Measurements from ENCODE around the gene ZFHX2. TPM values are rescaled to one million over a fixed set of nuclear protein-coding genes. Genes with fewer than 3 reads are reported as not detected.

ZFHX2 gene
- polyA plus RNA-seq, 1 donor (not counting 4 experiments of a cell fraction or from before 2014, with no cell fraction given) = 0.18 TPM

- Histone ChIP-seq H4K20me1 (ENCODE audit: control insufficient read depth, extremely low read depth, insufficient read depth, low read length) (no peaks in the 10 kb centered on the region), H3K27me3 (ENCODE audit: control insufficient read depth, extremely low read depth, insufficient read depth, low read length) (peaks cover 6% of the 10 kb centered on the region), H3K27ac (ENCODE audit: control insufficient read depth, insufficient read depth, low read length) (no peak overlapping the region), H2AFZ (ENCODE audit: control insufficient read depth, low read length) (no peak overlapping the region), H3K9me3 (ENCODE audit: control insufficient read depth, low read depth, low read length) (no peaks in the 10 kb centered on the region), H3K4me3 (ENCODE audit: control insufficient read depth in 2 of 3, extremely low read depth in 1 of 3, insufficient read depth in 2 of 3, low read depth in 1 of 3, low read length in 3 of 3) (no peak overlapping the region), H3K36me3 (ENCODE audit: control insufficient read depth in 2 of 2, extremely low read depth in 1 of 2, insufficient read depth in 2 of 2, low read length in 2 of 2) (no peaks in the 10 kb centered on the region), H3K4me2 (ENCODE audit: control insufficient read depth, extremely low read depth, insufficient read depth, low read depth, low read length) (no peak overlapping the region), H3K9me1 (ENCODE audit: control insufficient read depth, extremely low read depth, insufficient read depth, low read length) (no peaks in the 10 kb centered on the region), H3K4me1 (ENCODE audit: control insufficient read depth, extremely low read depth, insufficient read depth, low read length) (no peaks in the 10 kb centered on the region), H3K79me2 (ENCODE audit: control insufficient read depth, insufficient read depth, low read length) (no peaks in the 10 kb centered on the region), H3K9ac (ENCODE audit: control insufficient read depth, extremely low read depth, insufficient read depth, low read length) (no peak overlapping the region)
- no peak for FAIRE-seq
- dilution Hi-C loops (cut with MboI; ENCODE audit: extremely low pct_ligation_motif_present, low sequenced_read_pairs) = no loop called here
- TF ChIP-seq EZH2 (IDR thresholded peaks at IDR 0.05; ENCODE audit: low read length) (no peak), CTCF (optimal IDR thresholded peaks at IDR 0.05 in 1 of 3, IDR thresholded peaks at IDR 0.05 in 1 of 3, conservative IDR thresholded peaks at IDR 0.05 in 1 of 3; ENCODE audit: extremely low read depth in 1 of 3, insufficient read depth in 2 of 3, low read length in 3 of 3) (no peak)
- DNase-seq (ENCODE audit: low read depth, low spot score) = no peak
Observed at GRCh38 chr14:23513005-23513817, 38.4 kb downstream of the ZFHX2 start.

GRCh38 chr14:23512156-23512555, 39.4 kb downstream of the ZFHX2 start:
- Histone ChIP-seq H3K4me1 (ENCODE audit: control insufficient read depth, extremely low read depth, insufficient read depth, low read length) (no peaks in the 10 kb centered on the region), H3K9me1 (ENCODE audit: control insufficient read depth, extremely low read depth, insufficient read depth, low read length) (no peaks in the 10 kb centered on the region), H3K27ac (ENCODE audit: control insufficient read depth, insufficient read depth, low read length) (no peak overlapping the region), H4K20me1 (ENCODE audit: control insufficient read depth, extremely low read depth, insufficient read depth, low read length) (no peaks in the 10 kb centered on the region), H3K36me3 (ENCODE audit: control insufficient read depth in 2 of 2, extremely low read depth in 1 of 2, insufficient read depth in 2 of 2, low read length in 2 of 2) (no peaks in the 10 kb centered on the region), H3K9me3 (ENCODE audit: control insufficient read depth, low read depth, low read length) (no peaks in the 10 kb centered on the region), H3K4me2 (ENCODE audit: control insufficient read depth, extremely low read depth, insufficient read depth, low read depth, low read length) (no peak overlapping the region), H2AFZ (ENCODE audit: control insufficient read depth, low read length) (no peak overlapping the region), H3K4me3 (ENCODE audit: control insufficient read depth in 2 of 3, extremely low read depth in 1 of 3, insufficient read depth in 2 of 3, low read depth in 1 of 3, low read length in 3 of 3) (no peak overlapping the region), H3K9ac (ENCODE audit: control insufficient read depth, extremely low read depth, insufficient read depth, low read length) (no peak overlapping the region), H3K27me3 (ENCODE audit: control insufficient read depth, extremely low read depth, insufficient read depth, low read length) (peaks cover 6% of the 10 kb centered on the region), H3K79me2 (ENCODE audit: control insufficient read depth, insufficient read depth, low read length) (no peaks in the 10 kb centered on the region)
- dilution Hi-C loops (cut with MboI; ENCODE audit: extremely low pct_ligation_motif_present, low sequenced_read_pairs) = no loop called here
- FAIRE-seq = no peak
- no peak for DNase-seq (ENCODE audit: low read depth, low spot score)
- TF ChIP-seq EZH2 (IDR thresholded peaks at IDR 0.05; ENCODE audit: low read length) = no peak
- TF ChIP-seq CTCF (optimal IDR thresholded peaks at IDR 0.05 in 1 of 3, IDR thresholded peaks at IDR 0.05 in 1 of 3, conservative IDR thresholded peaks at IDR 0.05 in 1 of 3; ENCODE audit: extremely low read depth in 1 of 3, insufficient read depth in 2 of 3, low read length in 3 of 3) = no peak
